ENCODE measurements around the gene GPR176. TPM values are rescaled to one million over a fixed set of nuclear protein-coding genes. Genes with fewer than 3 reads are reported as not detected.

Gene GPR176
- total and polyA plus RNA-seq, 2 experiments from 2014 or later: 2.7 to 7.0 TPM

DNA sequence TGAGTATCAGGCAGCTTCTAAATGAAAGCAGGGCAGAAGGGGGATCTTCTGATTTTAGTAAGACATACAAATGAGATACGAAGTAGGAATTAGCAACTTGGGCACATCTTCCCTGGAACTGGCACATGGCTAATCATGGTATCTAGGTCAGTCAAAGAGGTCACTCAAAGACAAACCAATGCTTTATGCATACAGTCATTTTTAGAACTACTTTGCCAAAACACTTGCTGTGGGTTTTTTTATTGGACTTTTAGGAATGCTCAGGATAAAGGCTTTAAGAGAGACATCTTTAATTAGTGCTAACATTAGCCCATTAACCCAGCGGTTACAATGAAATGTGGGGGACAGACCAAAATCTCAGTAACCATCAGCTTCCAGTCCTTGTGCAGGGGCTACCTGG is 51.7 kb downstream of the GPR176 start:
- DNase-seq (ENCODE audit: low spot score): no peak
- Histone ChIP-seq H3K27ac (no peak overlapping the region), H4K20me1 (ENCODE audit: insufficient read depth, poor library complexity, severe bottlenecking) (no peaks in the 10 kb centered on the region), H3K9me2 (replicated peaks; ENCODE audit: insufficient read depth) (no peaks in the 10 kb centered on the region), H3K36me3 (replicated peaks; ENCODE audit: insufficient read depth, low read depth) (no peaks in the 10 kb centered on the region), H3K27me3 (no peaks in the 10 kb centered on the region), H3K79me2 (no peaks in the 10 kb centered on the region), H3K4me3 (no peak overlapping the region), H3K9me3 (ENCODE audit: low read depth) (no peaks in the 10 kb centered on the region), H3K4me1 (ENCODE audit: insufficient read depth) (no peaks in the 10 kb centered on the region), H3K4me2 (no peak overlapping the region), H2AFZ (no peak overlapping the region)
- TF ChIP-seq EZH2phosphoT487 (IDR thresholded peaks at IDR 0.05; ENCODE audit: low read depth, severe bottlenecking, unreplicated experiment) (no peak), EZH2 (IDR thresholded peaks at IDR 0.05; ENCODE audit: borderline replicate concordance) (no peak), CTCF (IDR thresholded peaks at IDR 0.05; ENCODE audit: poor library complexity) (no peak)
- WGBS (ENCODE audit: low lambda C conversion rate, missing lambda C conversion rate): 87% methylated on average over 2 of the region's 2 CpGs

DNA sequence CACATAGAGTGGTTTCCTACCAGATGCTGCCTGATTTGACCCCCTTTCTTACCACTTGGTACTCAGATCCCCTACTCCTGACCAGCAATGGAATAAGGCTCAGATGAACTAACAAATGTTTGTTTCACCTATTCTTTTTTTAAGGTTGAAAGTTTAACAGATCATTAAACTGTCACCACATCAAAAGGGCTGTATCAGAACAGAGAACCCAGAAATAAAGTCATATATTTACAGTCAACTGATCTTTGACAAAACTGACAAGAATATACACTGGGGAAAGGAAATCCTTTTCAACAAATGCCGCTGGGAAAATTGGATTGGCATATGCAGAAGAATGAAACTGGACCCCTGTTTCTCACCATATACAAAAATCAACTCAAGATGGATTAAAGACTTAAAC is 56.0 kb downstream of the GPR176 start:
- Histone ChIP-seq H3K4me2 (no peak overlapping the region), H3K9me2 (replicated peaks; ENCODE audit: insufficient read depth) (no peaks in the 10 kb centered on the region), H3K9me3 (ENCODE audit: low read depth) (no peaks in the 10 kb centered on the region), H3K27ac (no peak overlapping the region), H2AFZ (no peak overlapping the region), H3K36me3 (replicated peaks; ENCODE audit: insufficient read depth, low read depth) (no peaks in the 10 kb centered on the region), H3K4me1 (ENCODE audit: insufficient read depth) (no peaks in the 10 kb centered on the region), H3K4me3 (no peak overlapping the region), H3K79me2 (no peaks in the 10 kb centered on the region), H3K27me3 (no peaks in the 10 kb centered on the region), H4K20me1 (ENCODE audit: insufficient read depth, poor library complexity, severe bottlenecking) (no peaks in the 10 kb centered on the region)
- DNase-seq (ENCODE audit: low spot score): no peak
- no peak for TF ChIP-seq CTCF (IDR thresholded peaks at IDR 0.05; ENCODE audit: poor library complexity)
- no peak for TF ChIP-seq EZH2phosphoT487 (IDR thresholded peaks at IDR 0.05; ENCODE audit: low read depth, severe bottlenecking, unreplicated experiment)
- TF ChIP-seq EZH2 (IDR thresholded peaks at IDR 0.05; ENCODE audit: borderline replicate concordance): no peak
- WGBS (ENCODE audit: low lambda C conversion rate, missing lambda C conversion rate): 71% methylated on average over 1 of the region's 1 CpG

DNA sequence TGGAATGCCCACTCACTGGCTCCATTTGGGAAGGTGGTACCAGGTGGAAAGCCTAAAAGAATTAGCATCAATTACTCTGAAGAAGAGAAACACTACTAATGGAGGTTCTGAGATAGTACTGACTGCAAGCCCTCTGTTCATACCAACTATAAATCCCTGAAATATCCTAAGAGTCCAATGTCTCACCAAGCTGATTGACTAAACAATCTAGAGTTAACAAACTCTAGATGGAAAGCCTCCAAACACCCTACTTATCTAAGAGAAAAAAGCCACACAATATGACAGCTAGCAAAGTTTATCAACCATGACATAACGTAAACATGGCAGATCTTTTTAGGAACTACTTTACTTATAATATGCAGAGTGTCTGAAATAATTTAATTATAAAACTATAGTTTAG is 59.2 kb downstream of the GPR176 start:
- WGBS (ENCODE audit: low lambda C conversion rate, missing lambda C conversion rate): 80% methylated on average over 1 of the region's 1 CpG

More for the DNA sequence above, 59.2 kb downstream of the GPR176 start:
- no peak for TF ChIP-seq EZH2 (IDR thresholded peaks at IDR 0.05; ENCODE audit: borderline replicate concordance)
- no peak for TF ChIP-seq CTCF (IDR thresholded peaks at IDR 0.05; ENCODE audit: poor library complexity)
- TF ChIP-seq EZH2phosphoT487 (IDR thresholded peaks at IDR 0.05; ENCODE audit: low read depth, severe bottlenecking, unreplicated experiment): no peak
- no peaks in the 10 kb centered on the region for H4K20me1 ChIP-seq (ENCODE audit: insufficient read depth, poor library complexity, severe bottlenecking)
- no peak overlapping the region for H3K4me3 ChIP-seq
- H2AFZ ChIP-seq: no peak overlapping the region
- no peaks in the 10 kb centered on the region for H3K9me3 ChIP-seq (ENCODE audit: low read depth)
- H3K4me1 ChIP-seq (ENCODE audit: insufficient read depth): no peaks in the 10 kb centered on the region
- H3K27ac ChIP-seq: no peak overlapping the region
- no peak for DNase-seq (ENCODE audit: low spot score)
- no peaks in the 10 kb centered on the region for H3K9me2 ChIP-seq (replicated peaks; ENCODE audit: insufficient read depth)
- no peaks in the 10 kb centered on the region for H3K36me3 ChIP-seq (replicated peaks; ENCODE audit: insufficient read depth, low read depth)
- H3K79me2 ChIP-seq: no peaks in the 10 kb centered on the region
- no peak overlapping the region for H3K4me2 ChIP-seq
- no peaks in the 10 kb centered on the region for H3K27me3 ChIP-seq
